Mucosa of stomach (tissue), 1 donor: ENCODE measurements around the gene ATXN7L3.
A peak's percentile ranks its signal among the peaks of the same experiment; 100 is the strongest.

Experiments used
- H3K27me3 ChIP-seq: one replicate; pipeline ENCODE4 v1.7.0; 2013; ENCODE audit warnings: mild to moderate bottlenecking, low read length; ENCODE audit not compliant: control insufficient read depth, insufficient read depth
- H3K36me3 ChIP-seq: one replicate; pipeline ENCODE4 v1.7.0; 2013; ENCODE audit warnings: low read length; ENCODE audit not compliant: control insufficient read depth, insufficient read depth
- H3K4me1 ChIP-seq: one replicate; pipeline ENCODE4 v1.7.0; 2013; ENCODE audit warnings: mild to moderate bottlenecking, low read length; ENCODE audit not compliant: control insufficient read depth, insufficient read depth
- H3K4me3 ChIP-seq: one replicate; pipeline ENCODE4 v1.7.0; 2013; ENCODE audit warnings: low read length
- H3K9ac ChIP-seq: one replicate; pipeline ENCODE4 v1.7.0; 2013; ENCODE audit warnings: mild to moderate bottlenecking, low read length, moderate library complexity
- H3K9me3 ChIP-seq: one replicate; pipeline ENCODE4 v1.7.0; 2013; ENCODE audit warnings: mild to moderate bottlenecking, low read length, moderate library complexity; ENCODE audit not compliant: control insufficient read depth
- donor health status: Pancreatic carcinoma.

Gene ATXN7L3

GRCh38 chr17:44191941-44192496 is 7.7 kb downstream of the ATXN7L3 start:
- H3K4me3 ChIP-seq: no peak overlapping the region
- H3K4me1 ChIP-seq: peaks cover 23% of the 10 kb centered on the region
- peak overlapping the region; percentile 26 for H3K9ac ChIP-seq
- H3K27me3 ChIP-seq: no peaks in the 10 kb centered on the region
- H3K9me3 ChIP-seq: no peaks in the 10 kb centered on the region
- peaks cover 5% of the 10 kb centered on the region for H3K36me3 ChIP-seq

GRCh38 chr17:44191369-44191768 is 8.3 kb downstream of the ATXN7L3 start:
- Histone ChIP-seq H3K9ac (no peak overlapping the region), H3K27me3 (no peaks in the 10 kb centered on the region), H3K4me1 (peaks cover 23% of the 10 kb centered on the region), H3K36me3 (peaks cover 5% of the 10 kb centered on the region), H3K4me3 (no peak overlapping the region), H3K9me3 (no peaks in the 10 kb centered on the region)

- no peaks in the 10 kb centered on the region for H3K9me3 ChIP-seq
- no peak overlapping the region for H3K9ac ChIP-seq
- H3K36me3 ChIP-seq: peaks cover 5% of the 10 kb centered on the region
- H3K27me3 ChIP-seq: no peaks in the 10 kb centered on the region
- no peak overlapping the region for H3K4me3 ChIP-seq
- peaks cover 23% of the 10 kb centered on the region for H3K4me1 ChIP-seq
Measured at GRCh38 chr17:44190481-44190880, 9.2 kb downstream of the ATXN7L3 start.

- Histone ChIP-seq H3K4me1 (peaks cover 23% of the 10 kb centered on the region), H3K4me3 (no peak overlapping the region), H3K27me3 (no peaks in the 10 kb centered on the region), H3K36me3 (peaks cover 5% of the 10 kb centered on the region), H3K9ac (peak overlapping the region; percentile 94), H3K9me3 (no peaks in the 10 kb centered on the region)
Measured at GRCh38 chr17:44188576-44189403, 10.9 kb downstream of the ATXN7L3 start.

DNA sequence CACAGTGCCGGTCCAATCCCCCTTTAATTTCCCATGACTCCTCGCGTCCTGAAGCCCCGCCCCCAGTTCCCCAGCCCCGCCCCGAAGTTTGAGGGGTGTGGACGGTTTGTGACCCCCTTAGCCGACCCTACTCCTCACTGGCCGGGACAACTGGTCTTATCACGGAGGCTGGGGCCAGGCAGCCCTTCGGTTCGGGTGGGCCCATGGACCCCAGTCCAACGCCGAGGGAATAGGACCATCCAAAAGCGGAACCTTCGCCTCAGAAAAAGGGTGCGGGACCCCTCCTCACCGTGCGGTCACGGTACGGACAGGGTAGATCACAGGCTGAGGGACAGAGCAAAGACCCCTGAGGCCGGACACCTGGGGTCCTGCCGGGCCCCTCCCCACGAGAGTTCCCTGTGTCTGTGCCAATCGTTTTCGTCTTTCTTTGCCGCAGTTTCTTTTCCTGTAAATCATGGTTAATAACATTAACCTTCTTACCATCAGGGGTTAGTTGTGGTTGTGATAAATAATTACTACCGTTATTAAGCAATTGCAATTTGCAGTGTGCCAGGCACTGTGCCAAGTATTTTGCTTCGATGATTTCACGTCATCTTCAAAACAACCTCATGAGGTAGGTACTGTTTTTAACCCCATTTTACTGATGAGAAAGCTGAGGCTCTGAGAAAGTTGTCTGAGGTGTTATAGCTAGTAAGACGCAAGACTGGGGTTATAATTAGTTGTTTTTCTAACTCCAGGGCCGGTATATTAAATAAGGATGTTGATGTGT is 12.4 kb downstream of the ATXN7L3 start:
- H3K36me3 ChIP-seq: peaks cover 5% of the 10 kb centered on the region
- H3K4me3 ChIP-seq: peak overlapping the region; percentile 91
- H3K27me3 ChIP-seq: no peaks in the 10 kb centered on the region
- H3K4me1 ChIP-seq: peaks cover 14% of the 10 kb centered on the region
- peak overlapping the region; percentile 94 for H3K9ac ChIP-seq
- no peaks in the 10 kb centered on the region for H3K9me3 ChIP-seq

- Histone ChIP-seq H3K9ac (peak within 1 kb of the TSS; percentile 94), H3K27me3 (no peaks in the 10 kb centered on the region), H3K4me3 (peak within 1 kb of the TSS; percentile 91), H3K9me3 (no peaks in the 10 kb centered on the region), H3K4me1 (peaks cover 9% of the 10 kb centered on the region), H3K36me3 (peaks cover 5% of the 10 kb centered on the region)
Measured at GRCh38 chr17:44186307-44187130, 13.2 kb downstream of the ATXN7L3 start, which contains the start of gene TMUB2. TMUB2 (plus strand) TSS chr17:44186972; CDS start chr17:44187709, 737 bp downstream.

- Histone ChIP-seq H3K9me3 (no peaks in the 10 kb centered on the region), H3K9ac (no peak overlapping the region), H3K36me3 (no peaks in the 10 kb centered on the region)
Measured at GRCh38 chr17:44184212-44184810, 15.4 kb downstream of the ATXN7L3 start.

DNA sequence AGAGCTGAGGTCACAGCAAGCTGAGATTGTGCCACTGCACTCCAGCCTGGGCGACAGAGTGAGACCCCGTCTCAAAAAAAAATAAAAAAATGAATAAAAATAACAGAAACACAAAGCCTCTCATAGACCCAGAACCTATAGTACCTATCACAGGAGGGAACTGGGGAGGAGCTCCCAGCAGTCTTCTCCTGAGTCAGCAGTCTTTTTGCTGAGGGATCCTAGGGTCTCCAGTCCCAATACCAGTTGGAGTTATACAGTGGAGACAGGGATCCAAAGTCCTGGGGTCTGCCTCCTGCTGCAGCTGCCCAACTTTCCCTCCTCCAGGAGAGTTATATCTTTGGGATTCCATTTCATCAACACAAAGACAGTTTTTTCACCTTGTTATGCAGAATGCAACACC is 16.7 kb downstream of the ATXN7L3 start:
- Histone ChIP-seq H3K4me3 (no peak overlapping the region), H3K4me1 (peaks cover 5% of the 10 kb centered on the region), H3K27me3 (no peaks in the 10 kb centered on the region), H3K36me3 (no peaks in the 10 kb centered on the region), H3K9me3 (no peaks in the 10 kb centered on the region), H3K9ac (no peak overlapping the region)

More at GRCh38 chr17:44184212-44184810, 15.4 kb downstream of the ATXN7L3 start:
- Histone ChIP-seq H3K4me3 (no peak overlapping the region), H3K4me1 (peaks cover 9% of the 10 kb centered on the region), H3K27me3 (no peaks in the 10 kb centered on the region)

GRCh38 chr17:44178133-44178532 is 21.6 kb downstream of the ATXN7L3 start:
- Histone ChIP-seq H3K9ac (no peak overlapping the region), H3K9me3 (no peaks in the 10 kb centered on the region), H3K4me3 (no peak overlapping the region), H3K36me3 (no peaks in the 10 kb centered on the region), H3K4me1 (no peaks in the 10 kb centered on the region), H3K27me3 (no peaks in the 10 kb centered on the region)

- H3K36me3 ChIP-seq: no peaks in the 10 kb centered on the region
- no peaks in the 10 kb centered on the region for H3K27me3 ChIP-seq
- no peaks in the 10 kb centered on the region for H3K9me3 ChIP-seq
- no peaks in the 10 kb centered on the region for H3K4me1 ChIP-seq
- no peak overlapping the region for H3K4me3 ChIP-seq
- no peak overlapping the region for H3K9ac ChIP-seq
Measured at GRCh38 chr17:44177640-44178039, 22.0 kb downstream of the ATXN7L3 start.
